GM19468 (cell line): ENCODE data around the gene PTPRG.

Experiments
- ATAC-seq: cut with Tn5 transposase; IDR thresholded peaks from one replicate; pipeline ENCODE4 v1.9.1; 2021; ENCODE audit warnings: mild to moderate bottlenecking, moderate library complexity, moderate number of reproducible peaks; ENCODE audit not compliant: unreplicated experiment; ENCODE audit errors: extremely low read depth

Gene PTPRG

DNA sequence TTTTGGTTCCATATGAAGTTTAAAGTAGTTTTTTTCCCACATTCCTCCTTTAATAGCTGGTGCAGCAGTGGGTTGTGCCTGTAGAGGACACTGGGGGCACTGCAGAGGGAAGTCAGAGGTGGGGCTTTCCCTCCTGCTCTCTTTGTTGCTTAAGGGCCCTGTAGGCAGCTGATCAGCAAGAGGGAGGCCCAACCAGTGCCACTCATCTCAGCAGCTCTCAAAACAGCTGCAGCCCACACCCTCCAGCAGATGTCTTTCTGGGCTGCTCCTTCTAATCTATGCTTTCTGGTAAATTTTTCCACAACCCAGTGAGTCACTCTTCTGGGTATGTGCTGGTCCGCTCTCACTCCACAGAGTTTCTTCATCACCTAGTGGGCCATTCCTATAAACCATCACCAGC lies 548.2 kb downstream of the PTPRG start:
- ATAC-seq, result no peak

DNA sequence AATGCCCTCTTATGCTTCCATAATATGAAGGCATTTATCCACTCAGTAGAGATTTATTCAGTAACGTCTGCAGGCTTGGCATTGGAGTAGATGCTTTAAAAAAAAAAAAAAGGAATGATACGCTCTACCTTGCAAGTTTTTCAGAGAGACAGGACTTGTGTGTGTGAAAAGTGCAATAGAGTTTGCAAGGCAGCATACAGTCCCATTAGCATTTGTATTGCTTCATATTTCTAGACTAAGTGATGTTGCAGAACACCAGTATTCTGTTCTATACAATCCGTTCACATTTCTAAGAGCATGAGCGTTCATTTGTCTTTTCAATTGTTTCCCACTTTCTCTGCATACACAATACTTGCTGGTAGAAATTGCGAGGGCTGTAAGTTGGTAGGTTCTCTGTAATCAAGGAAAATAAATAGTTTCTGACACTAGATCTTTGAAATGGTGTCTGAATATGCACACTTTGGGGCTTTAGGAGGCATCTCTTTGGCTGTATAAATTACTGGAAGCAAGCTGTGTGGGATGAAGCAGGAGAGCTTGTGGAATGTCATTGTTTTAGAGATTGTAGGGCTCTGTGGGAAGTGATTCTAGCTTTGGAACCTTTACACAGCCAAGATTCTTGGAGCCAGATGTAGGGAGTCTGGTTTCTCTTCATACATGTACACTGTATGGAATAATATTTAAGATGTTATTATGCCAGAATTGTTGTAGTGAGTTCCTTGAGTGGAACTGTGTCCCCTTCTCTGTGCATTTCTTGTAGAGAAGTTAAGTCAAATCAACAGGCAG lies 549.3 kb downstream of the PTPRG start:
- ATAC-seq, result no peak

- ATAC-seq, result no peak
Measured at GRCh38 chr3:62113092-62113491, 551.7 kb downstream of the PTPRG start.

GRCh38 chr3:62114763-62115162 lies 553.4 kb downstream of the PTPRG start:
- no peak for ATAC-seq

DNA sequence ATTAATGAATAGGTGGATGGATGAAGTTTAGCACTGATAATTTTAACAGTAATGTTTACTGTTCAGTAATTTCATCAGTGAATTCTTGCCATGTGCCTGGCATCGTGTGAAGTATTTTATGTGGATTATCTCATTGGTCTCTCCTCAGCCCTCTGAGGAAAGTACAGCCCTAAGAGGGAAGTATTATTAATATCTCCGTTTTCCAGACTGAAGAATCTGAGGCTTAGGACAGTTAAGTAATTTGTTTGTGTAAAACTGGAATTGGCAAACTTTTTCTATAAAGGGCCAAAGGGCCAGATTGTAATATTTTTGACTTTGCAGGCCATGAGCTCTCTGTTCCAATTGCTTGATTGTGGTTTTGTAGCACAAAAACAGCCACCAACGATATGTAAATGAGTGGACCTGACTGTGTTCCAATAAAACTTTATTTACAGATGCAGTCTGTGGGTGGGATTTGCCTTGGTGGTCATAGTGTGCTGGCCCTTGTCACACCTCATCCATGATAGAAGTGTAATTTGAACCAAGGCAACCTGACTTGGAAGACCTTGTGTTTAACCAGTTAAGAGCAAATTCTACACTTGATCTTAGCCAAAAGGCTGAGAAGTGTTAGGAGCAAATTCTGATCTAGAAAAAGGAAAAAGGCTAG lies 556.7 kb downstream of the PTPRG start:
- ATAC-seq, result no peak

DNA sequence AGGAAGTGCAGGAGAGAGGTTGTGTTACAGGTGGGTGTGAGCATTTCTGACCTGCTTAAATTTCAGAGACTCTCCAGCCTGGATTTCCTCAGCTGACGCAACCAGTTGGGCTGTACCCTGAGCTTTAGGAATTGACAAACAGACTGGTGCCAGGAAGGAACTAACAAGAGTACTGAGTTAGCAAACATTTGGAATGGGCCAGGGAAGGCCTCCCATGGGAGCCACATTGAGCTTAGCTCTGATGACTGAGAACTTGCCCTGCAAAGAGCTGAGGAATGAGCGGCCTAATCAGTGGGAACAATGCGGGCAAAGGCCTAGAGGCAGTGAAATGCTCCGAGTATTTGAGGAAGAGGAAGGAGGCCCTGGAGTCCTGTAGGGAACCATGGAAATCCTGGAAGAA lies 557.8 kb downstream of the PTPRG start:
- no peak for ATAC-seq

DNA sequence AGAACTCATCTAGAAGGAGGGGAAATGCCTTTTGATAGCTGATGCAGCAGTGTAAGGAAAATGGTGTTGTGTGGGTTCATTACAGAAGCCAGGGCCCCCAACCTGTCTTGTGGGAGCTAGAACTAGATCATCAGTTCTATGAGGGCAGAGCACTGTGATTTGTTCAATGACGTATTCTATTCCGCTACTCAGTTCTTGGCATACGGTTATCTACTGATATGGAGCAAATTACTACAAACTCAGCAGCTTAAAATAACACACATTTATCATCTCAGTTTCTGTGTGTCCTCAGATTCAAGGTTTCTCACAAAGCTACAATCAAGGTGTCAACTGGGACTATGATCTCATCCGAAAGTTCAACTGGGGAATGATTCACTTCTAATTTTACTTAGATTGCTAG lies 561.4 kb downstream of the PTPRG start:
- ATAC-seq, result no peak

DNA sequence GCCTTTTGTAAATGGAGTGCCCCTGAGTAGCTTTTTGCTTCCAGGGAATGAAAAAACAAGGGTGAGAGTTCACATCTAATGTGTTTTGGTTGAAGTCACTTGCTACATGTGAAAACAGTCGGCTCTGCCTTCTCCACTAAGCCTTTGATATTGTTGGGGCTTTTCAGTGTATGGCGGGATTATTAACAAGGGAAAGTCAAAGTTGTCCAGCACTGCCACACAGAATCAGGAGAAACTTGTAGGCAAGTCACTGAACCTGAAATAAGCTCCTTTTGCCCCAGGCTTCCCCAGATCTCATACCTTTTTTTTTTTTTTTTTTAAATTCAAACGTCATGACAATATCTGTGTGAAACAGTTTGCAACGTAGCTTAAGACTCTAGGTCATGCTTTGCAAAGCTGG lies 564.0 kb downstream of the PTPRG start:
- no peak for ATAC-seq

DNA sequence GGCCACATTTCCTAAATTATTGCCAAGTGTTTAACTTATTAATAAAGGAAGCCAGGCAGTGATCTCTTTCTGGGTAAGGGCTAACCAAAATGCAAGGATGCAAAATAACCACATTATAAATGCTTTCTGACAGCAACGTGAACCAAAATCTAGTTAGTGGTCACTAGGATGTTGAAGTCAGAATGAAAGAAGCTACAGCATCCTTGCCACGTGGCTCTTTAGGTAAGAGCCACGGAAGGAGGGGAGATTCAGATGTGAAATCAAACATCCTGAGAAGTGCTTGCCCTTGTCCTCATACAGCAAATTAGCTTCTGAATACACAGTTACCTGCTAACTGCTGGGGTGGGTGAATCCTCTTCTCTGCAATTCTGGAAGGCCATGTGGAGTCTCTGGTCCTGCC lies 565.7 kb downstream of the PTPRG start:
- ATAC-seq, result no peak

DNA sequence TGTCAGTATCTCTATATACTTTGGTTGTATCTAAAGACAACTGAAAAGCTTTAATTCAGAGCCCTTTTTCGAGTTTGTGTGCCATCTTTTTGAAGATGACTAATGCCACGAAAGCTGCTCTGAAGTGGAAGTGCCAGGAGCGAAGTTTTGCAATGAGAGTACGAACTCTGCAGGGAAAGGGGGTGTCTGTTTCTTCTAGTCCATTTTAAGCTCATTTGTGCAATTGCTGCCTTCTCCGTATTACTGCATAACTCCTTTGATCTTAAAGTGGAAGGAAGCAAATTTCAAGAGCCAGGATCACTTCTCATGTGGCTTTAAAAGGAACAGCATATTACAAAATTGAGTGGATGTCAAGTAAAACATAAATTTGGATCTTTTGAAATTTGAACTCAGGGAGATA lies 566.7 kb downstream of the PTPRG start:
- ATAC-seq, result no peak

DNA sequence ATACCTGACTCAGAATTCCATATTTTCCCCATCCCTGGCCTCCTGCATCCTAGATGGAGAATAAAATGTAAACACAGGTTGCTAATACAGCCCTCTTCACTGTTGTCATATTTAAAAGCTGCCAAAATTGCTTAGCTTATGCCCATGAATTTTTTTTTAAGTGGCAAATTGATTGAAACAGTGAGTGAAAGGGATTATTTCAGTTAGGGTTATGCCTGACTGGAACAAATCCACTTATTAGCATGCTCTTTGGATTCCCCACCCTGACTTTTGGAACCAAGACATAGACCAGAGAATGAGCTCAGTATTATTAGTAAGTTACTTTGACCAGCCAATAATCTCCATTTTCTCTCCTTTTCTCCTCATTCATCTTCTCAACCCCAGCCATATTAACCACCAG lies 567.3 kb downstream of the PTPRG start:
- no peak for ATAC-seq

DNA sequence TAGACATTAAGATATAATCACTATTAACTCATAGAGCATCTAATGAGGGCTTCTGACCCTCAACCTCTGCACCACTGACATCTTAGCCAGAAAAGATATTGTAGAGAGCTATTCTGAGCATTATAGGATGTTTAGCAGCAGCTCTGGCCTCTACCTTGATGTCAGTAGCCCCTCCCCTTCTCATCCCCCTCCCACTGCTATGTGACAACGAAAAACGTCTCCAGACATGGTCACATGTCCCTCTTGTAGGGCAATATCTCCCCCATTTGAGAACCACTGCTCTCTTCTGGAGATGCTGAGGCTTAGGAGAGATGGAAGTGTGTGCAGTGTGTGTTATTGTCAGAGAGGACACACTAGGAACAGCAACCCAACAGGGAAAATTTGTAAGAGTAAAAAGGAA lies 569.7 kb downstream of the PTPRG start:
- no peak for ATAC-seq

GRCh38 chr3:62131620-62132019 lies 570.2 kb downstream of the PTPRG start:
- no peak for ATAC-seq

DNA sequence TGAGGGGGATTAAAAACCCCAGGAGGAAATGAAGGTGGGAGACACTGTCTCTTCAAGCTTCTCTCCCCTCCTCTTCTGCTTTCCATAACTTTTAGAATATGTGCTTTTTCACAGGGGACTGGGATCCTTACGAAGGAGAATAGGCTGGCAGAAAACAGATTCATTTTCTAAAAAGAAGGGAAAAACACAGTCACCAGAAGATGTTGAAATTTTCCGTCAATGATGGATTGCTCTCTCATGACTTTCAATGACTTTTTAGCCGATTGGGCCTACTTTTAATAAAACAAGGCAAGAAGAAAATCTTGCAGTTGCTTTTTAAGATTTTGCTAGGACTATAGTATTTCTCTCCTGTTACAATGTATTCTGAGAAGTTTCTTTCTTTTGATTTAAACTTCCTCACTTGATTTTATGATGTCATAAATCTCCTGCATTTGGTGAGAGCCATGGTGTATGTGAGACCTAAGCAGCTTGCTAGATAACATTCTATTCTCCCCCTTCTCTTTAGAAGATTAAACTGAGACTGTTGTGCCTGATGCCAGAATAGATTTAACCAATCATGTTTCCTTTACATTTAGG lies 570.7 kb downstream of the PTPRG start:
- no peak for ATAC-seq

GRCh38 chr3:62133015-62133414 lies 571.6 kb downstream of the PTPRG start:
- no peak for ATAC-seq

- no peak for ATAC-seq
Measured at GRCh38 chr3:62134061-62134496, 572.7 kb downstream of the PTPRG start.

DNA sequence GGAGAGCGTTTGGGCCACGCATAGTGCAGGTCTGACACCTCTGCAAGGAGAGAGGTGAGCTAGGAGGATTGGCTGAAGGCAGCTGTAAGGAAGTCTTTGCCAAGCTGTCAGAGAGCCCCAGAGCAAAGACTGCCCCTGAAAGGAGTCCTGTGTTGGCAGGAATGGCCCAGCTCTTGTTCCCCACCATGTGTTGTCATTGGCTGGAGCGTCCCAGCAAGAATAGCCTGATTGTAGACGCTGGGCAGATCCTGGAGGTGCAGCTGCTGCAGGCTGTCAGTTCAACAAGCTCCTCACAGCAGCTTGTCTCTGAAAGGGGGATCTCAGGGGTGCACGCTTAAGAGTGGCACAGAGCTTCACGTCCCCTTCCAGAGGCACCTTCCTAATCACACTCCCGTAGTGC lies 574.4 kb downstream of the PTPRG start:
- no peak for ATAC-seq

DNA sequence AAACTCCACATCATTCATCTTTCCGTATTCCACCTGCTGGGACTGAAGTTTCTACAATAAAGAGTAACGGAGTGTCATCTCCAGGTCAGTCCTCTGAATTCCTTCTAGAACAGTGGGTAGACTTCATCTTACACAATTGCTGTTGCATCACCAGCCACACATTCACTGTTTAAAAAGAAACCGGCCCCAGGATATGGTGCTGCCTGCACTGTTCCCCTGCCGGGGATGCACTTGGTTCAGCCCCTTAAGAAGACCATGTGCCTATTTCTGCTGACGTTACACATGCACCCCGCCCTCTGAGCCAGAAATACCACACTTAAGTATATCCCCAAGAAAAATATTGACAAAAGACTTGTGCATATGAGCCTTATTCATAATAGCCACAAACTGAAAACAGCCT lies 578.6 kb downstream of the PTPRG start:
- ATAC-seq, result no peak

GRCh38 chr3:62142331-62143085 lies 581.1 kb downstream of the PTPRG start:
- ATAC-seq, result no peak

DNA sequence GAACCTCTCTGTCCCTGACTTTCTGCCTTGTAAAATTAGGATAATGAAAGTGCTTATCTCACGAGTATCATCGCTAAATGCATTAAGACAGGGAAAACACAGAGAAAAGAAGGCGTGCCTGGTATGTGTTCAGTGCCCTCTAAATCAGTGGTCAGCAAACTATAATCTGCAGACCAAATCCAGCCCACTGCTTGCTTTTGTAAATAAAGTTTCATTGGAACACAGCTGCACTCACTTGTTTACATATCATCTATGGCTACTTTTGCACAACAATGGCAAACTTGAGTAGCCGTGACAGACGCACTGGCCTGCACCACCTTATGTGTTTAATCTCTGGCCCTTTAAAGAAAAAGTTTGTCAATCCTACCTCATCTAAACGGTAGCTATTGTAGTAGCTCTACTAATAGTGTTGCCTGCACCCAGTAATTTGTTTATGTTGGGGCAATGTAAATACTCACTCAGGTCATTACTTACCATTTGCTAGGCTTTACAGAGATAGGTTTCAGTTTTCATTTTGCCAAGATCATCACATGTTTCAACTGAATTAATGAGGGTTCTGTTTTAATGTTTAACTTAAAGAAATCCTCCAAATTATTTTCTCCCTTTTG lies 582.6 kb downstream of the PTPRG start:
- ATAC-seq, result no peak
